Stimulated activated memory B cell treated with anti-CD40 and anti-IgM and Interleukin-4, amounts not matched to agents 10 μg/mL and 1 μg/mL and 100 μg/mL, for 72 hours (primary cell): ENCODE data around the gene IGSF8.

Experiments used
- ATAC-seq: fragments of 150-1000 bp; cut with Tn5 transposase; 2 replicates; pipeline ENCODE4 v1.10.0; 2021
- H3K27ac Mint-ChIP-seq: one replicate; pipeline ENCODE4 v1.8.0; 2022; ENCODE audit warnings: mild to moderate bottlenecking, mixed read lengths
- H3K27me3 Mint-ChIP-seq: one replicate; pipeline ENCODE4 v1.8.0; 2022; ENCODE audit warnings: mixed read lengths
- H3K36me3 Mint-ChIP-seq: one replicate; pipeline ENCODE4 v1.8.0; 2022; ENCODE audit warnings: mixed read lengths
- H3K4me1 Mint-ChIP-seq: one replicate; pipeline ENCODE4 v1.8.0; 2022; ENCODE audit warnings: mixed read lengths
- H3K4me3 Mint-ChIP-seq: one replicate; pipeline ENCODE4 v1.8.0; 2022; ENCODE audit warnings: mild to moderate bottlenecking, moderate library complexity, mixed read lengths
- H3K9me3 Mint-ChIP-seq: one replicate; pipeline ENCODE4 v1.8.0; 2022; ENCODE audit warnings: mixed read lengths

Gene IGSF8

GRCh38 chr1:160075836-160076235 lies 22.6 kb downstream of the IGSF8 start:
- H3K4me1 Mint-ChIP-seq: peaks cover 7% of the 10 kb centered on the region

GRCh38 chr1:160074865-160075264 lies 23.6 kb downstream of the IGSF8 start:
- Mint-ChIP-seq H3K36me3 (no peaks in the 10 kb centered on the region), H3K27ac (no peak overlapping the region), H3K9me3 (no peaks in the 10 kb centered on the region), H3K27me3 (peaks cover 36% of the 10 kb centered on the region), H3K4me1 (peaks cover 17% of the 10 kb centered on the region), H3K4me3 (no peak overlapping the region)
- no peak for ATAC-seq

More at GRCh38 chr1:160075836-160076235, 22.6 kb downstream of the IGSF8 start:
- no peak overlapping the region for H3K4me3 Mint-ChIP-seq
- H3K27ac Mint-ChIP-seq: no peak overlapping the region
- ATAC-seq: no peak
- H3K36me3 Mint-ChIP-seq: no peaks in the 10 kb centered on the region
- peaks cover 34% of the 10 kb centered on the region for H3K27me3 Mint-ChIP-seq
- H3K9me3 Mint-ChIP-seq: no peaks in the 10 kb centered on the region

- no peak for ATAC-seq
- Mint-ChIP-seq H3K27me3 (peaks cover 44% of the 10 kb centered on the region), H3K36me3 (no peaks in the 10 kb centered on the region), H3K4me3 (no peak overlapping the region), H3K27ac (no peak overlapping the region), H3K9me3 (no peaks in the 10 kb centered on the region), H3K4me1 (peaks cover 21% of the 10 kb centered on the region)
Measured at GRCh38 chr1:160071289-160071688, 27.1 kb downstream of the IGSF8 start.

GRCh38 chr1:160070243-160071163 lies 27.9 kb downstream of the IGSF8 start:
- peak overlapping the region; percentile 16 for H3K27ac Mint-ChIP-seq
- ATAC-seq: peak; percentile 77
- peaks cover 21% of the 10 kb centered on the region for H3K4me1 Mint-ChIP-seq
- no peaks in the 10 kb centered on the region for H3K36me3 Mint-ChIP-seq
- H3K27me3 Mint-ChIP-seq: peaks cover 44% of the 10 kb centered on the region
- no peaks in the 10 kb centered on the region for H3K9me3 Mint-ChIP-seq
- H3K4me3 Mint-ChIP-seq: peak overlapping the region; percentile 80

- H3K9me3 Mint-ChIP-seq: no peaks in the 10 kb centered on the region
- H3K27ac Mint-ChIP-seq: peak within 1 kb of the TSS; percentile 16
- ATAC-seq: no peak
Measured at GRCh38 chr1:160069460-160070231, 28.8 kb downstream of the IGSF8 start, which contains the start of gene KCNJ10. TSS of gene KCNJ10 (minus strand) at chr1:160070160. CDS start at chr1:160042532, 27,628 bp downstream.

GRCh38 chr1:160068225-160068624 lies 30.2 kb downstream of the IGSF8 start:
- peaks cover 44% of the 10 kb centered on the region for H3K27me3 Mint-ChIP-seq
- no peak for ATAC-seq
- no peak overlapping the region for H3K27ac Mint-ChIP-seq
- no peaks in the 10 kb centered on the region for H3K9me3 Mint-ChIP-seq
- H3K36me3 Mint-ChIP-seq: no peaks in the 10 kb centered on the region
- H3K4me1 Mint-ChIP-seq: peaks cover 21% of the 10 kb centered on the region
- H3K4me3 Mint-ChIP-seq: no peak overlapping the region

More at GRCh38 chr1:160069460-160070231, 28.8 kb downstream of the IGSF8 start, which contains the start of gene KCNJ10:
- peak within 1 kb of the TSS; percentile 80 for H3K4me3 Mint-ChIP-seq
- H3K4me1 Mint-ChIP-seq: peaks cover 21% of the 10 kb centered on the region
- H3K36me3 Mint-ChIP-seq: no peaks in the 10 kb centered on the region
- peaks cover 44% of the 10 kb centered on the region for H3K27me3 Mint-ChIP-seq

GRCh38 chr1:160066829-160067745 lies 31.3 kb downstream of the IGSF8 start:
- H3K4me3 Mint-ChIP-seq: no peak overlapping the region
- H3K4me1 Mint-ChIP-seq: peaks cover 21% of the 10 kb centered on the region
- H3K27ac Mint-ChIP-seq: no peak overlapping the region
- no peaks in the 10 kb centered on the region for H3K36me3 Mint-ChIP-seq
- no peaks in the 10 kb centered on the region for H3K9me3 Mint-ChIP-seq
- H3K27me3 Mint-ChIP-seq: peaks cover 44% of the 10 kb centered on the region
- no peak for ATAC-seq

- Mint-ChIP-seq H3K36me3 (no peaks in the 10 kb centered on the region), H3K4me1 (peaks cover 4% of the 10 kb centered on the region), H3K9me3 (no peaks in the 10 kb centered on the region), H3K27me3 (peaks cover 32% of the 10 kb centered on the region), H3K27ac (no peak overlapping the region), H3K4me3 (no peak overlapping the region)
- no peak for ATAC-seq
Measured at GRCh38 chr1:160064746-160065145, 33.7 kb downstream of the IGSF8 start.

GRCh38 chr1:160064164-160064563 lies 34.3 kb downstream of the IGSF8 start:
- no peaks in the 10 kb centered on the region for H3K4me1 Mint-ChIP-seq

GRCh38 chr1:160063176-160063575 lies 35.2 kb downstream of the IGSF8 start:
- H3K4me3 Mint-ChIP-seq: no peak overlapping the region
- H3K4me1 Mint-ChIP-seq: no peaks in the 10 kb centered on the region
- peaks cover 34% of the 10 kb centered on the region for H3K27me3 Mint-ChIP-seq
- ATAC-seq: no peak
- H3K36me3 Mint-ChIP-seq: no peaks in the 10 kb centered on the region
- no peaks in the 10 kb centered on the region for H3K9me3 Mint-ChIP-seq
- H3K27ac Mint-ChIP-seq: no peak overlapping the region

More at GRCh38 chr1:160064164-160064563, 34.3 kb downstream of the IGSF8 start:
- H3K27me3 Mint-ChIP-seq: peaks cover 32% of the 10 kb centered on the region
- no peaks in the 10 kb centered on the region for H3K36me3 Mint-ChIP-seq
- ATAC-seq: no peak
- H3K9me3 Mint-ChIP-seq: no peaks in the 10 kb centered on the region
- no peak overlapping the region for H3K4me3 Mint-ChIP-seq
- no peak overlapping the region for H3K27ac Mint-ChIP-seq

- H3K36me3 Mint-ChIP-seq: no peaks in the 10 kb centered on the region
- no peak overlapping the region for H3K27ac Mint-ChIP-seq
- no peaks in the 10 kb centered on the region for H3K4me1 Mint-ChIP-seq
- H3K27me3 Mint-ChIP-seq: peaks cover 37% of the 10 kb centered on the region
- no peak overlapping the region for H3K4me3 Mint-ChIP-seq
- H3K9me3 Mint-ChIP-seq: no peaks in the 10 kb centered on the region
- ATAC-seq: no peak
Measured at GRCh38 chr1:160062230-160062532, 36.2 kb downstream of the IGSF8 start.

GRCh38 chr1:160061369-160062229 lies 36.8 kb downstream of the IGSF8 start:
- Mint-ChIP-seq H3K36me3 (no peaks in the 10 kb centered on the region), H3K9me3 (no peaks in the 10 kb centered on the region), H3K4me1 (no peaks in the 10 kb centered on the region), H3K27ac (no peak overlapping the region), H3K4me3 (no peak overlapping the region), H3K27me3 (peaks cover 36% of the 10 kb centered on the region)
- ATAC-seq: no peak

- Mint-ChIP-seq H3K36me3 (no peaks in the 10 kb centered on the region), H3K4me1 (no peaks in the 10 kb centered on the region), H3K27me3 (peaks cover 67% of the 10 kb centered on the region), H3K9me3 (no peaks in the 10 kb centered on the region), H3K27ac (no peak overlapping the region), H3K4me3 (no peak overlapping the region)
- ATAC-seq: no peak
Measured at GRCh38 chr1:160058087-160058486, 40.3 kb downstream of the IGSF8 start.

GRCh38 chr1:160056648-160057169 lies 41.7 kb downstream of the IGSF8 start:
- Mint-ChIP-seq H3K4me1 (no peaks in the 10 kb centered on the region), H3K27me3 (peaks cover 73% of the 10 kb centered on the region), H3K27ac (no peak overlapping the region), H3K36me3 (no peaks in the 10 kb centered on the region), H3K9me3 (no peaks in the 10 kb centered on the region), H3K4me3 (no peak overlapping the region)
- no peak for ATAC-seq
